SK-N-SH treated with all-trans-retinoic acid at 6 μM for 48 hours (cell line): ENCODE results near the gene JUND.

ENCODE experiments used
- ATAC-seq: fragments of 200-7000 bp; cut with Tn5 transposase; 3 replicates; pipeline ENCODE4 v1.9.1; 2020; ENCODE audit warnings: mild to moderate bottlenecking, moderate library complexity
- ARNTL ChIP-seq: fragments of 450-650 bp; formaldehyde crosslinking; IDR thresholded peaks from 2 replicates; pipeline ENCODE4 v1.5.0; 2020; ENCODE audit warnings: low read depth, mild to moderate bottlenecking, moderate library complexity, borderline replicate concordance
- BACH2 ChIP-seq: fragments of 250-450 bp; sonication (Bioruptor Pico); IDR thresholded peaks from 2 replicates; pipeline ENCODE4 v1.9.0; 2021; ENCODE audit warnings: mild to moderate bottlenecking, borderline replicate concordance
- CREB5 ChIP-seq: fragments of 250-450 bp; sonication (Bioruptor Pico); IDR thresholded peaks from 2 replicates; pipeline ENCODE4 v1.5.1; 2020; ENCODE audit warnings: low read depth, mild to moderate bottlenecking, moderate library complexity
- CSDC2 ChIP-seq: fragments of 250-450 bp; sonication (Bioruptor Pico); IDR thresholded peaks from 2 replicates; pipeline ENCODE4 v1.5.0; 2020; ENCODE audit warnings: mild to moderate bottlenecking, moderate library complexity
- CSRNP3 ChIP-seq: fragments of 250-450 bp; sonication (Bioruptor Pico); IDR thresholded peaks from 2 replicates; pipeline ENCODE4 v1.5.1; 2021; ENCODE audit warnings: mild to moderate bottlenecking, moderate library complexity
- ESRRG ChIP-seq: fragments of 250-450 bp; sonication (Bioruptor Pico); IDR thresholded peaks from 2 replicates; pipeline ENCODE4 v1.6.1; 2021; ENCODE audit warnings: mild to moderate bottlenecking
- GLIS3 ChIP-seq: fragments of 250-450 bp; sonication (Bioruptor Pico); IDR thresholded peaks from 2 replicates; pipeline ENCODE4 v1.5.0; 2020; ENCODE audit warnings: mild to moderate bottlenecking, moderate library complexity
- ISL1 ChIP-seq: fragments of 250-450 bp; sonication (Bioruptor Pico); IDR thresholded peaks from 2 replicates; pipeline ENCODE4 v2.1.2; 2022; ENCODE audit warnings: mild to moderate bottlenecking, moderate library complexity
- OSR1 ChIP-seq: fragments of 250-450 bp; sonication (Bioruptor Pico); IDR thresholded peaks from 2 replicates; pipeline ENCODE4 v1.8.0; 2022; ENCODE audit warnings: moderate library complexity, mild to moderate bottlenecking, inconsistent platforms
- PATZ1 ChIP-seq: fragments of 250-450 bp; sonication (Bioruptor Pico); IDR thresholded peaks from 2 replicates; pipeline ENCODE4 v1.8.0; 2020; ENCODE audit warnings: mild to moderate bottlenecking, moderate library complexity, borderline replicate concordance
- POU6F1 ChIP-seq: fragments of 250-450 bp; sonication (Bioruptor Pico); IDR thresholded peaks from 2 replicates; pipeline ENCODE4 v1.8.0; 2021; ENCODE audit warnings: low read depth, mild to moderate bottlenecking, moderate library complexity, borderline replicate concordance
- PPARA ChIP-seq: fragments of 250-450 bp; sonication (Bioruptor Pico); IDR thresholded peaks from 2 replicates; pipeline ENCODE4 v1.5.0; 2020; ENCODE audit warnings: mild to moderate bottlenecking, borderline replicate concordance
- RARB ChIP-seq: fragments of 250-450 bp; sonication (Bioruptor Pico); IDR thresholded peaks from 2 replicates; pipeline ENCODE4 v1.8.0; 2021; ENCODE audit warnings: mild to moderate bottlenecking, moderate library complexity
- SNAI2 ChIP-seq: fragments of 250-450 bp; sonication (Bioruptor Pico); IDR thresholded peaks from 2 replicates; pipeline ENCODE4 v1.5.0; 2020; ENCODE audit warnings: mild to moderate bottlenecking, moderate library complexity
- TCF4 ChIP-seq: fragments of 250-450 bp; sonication (Bioruptor Pico); IDR thresholded peaks from 2 replicates; pipeline ENCODE4 v1.8.0; 2021; ENCODE audit warnings: mild to moderate bottlenecking, moderate library complexity, borderline replicate concordance
- TOX ChIP-seq: fragments of 250-450 bp; sonication (Bioruptor Pico); IDR thresholded peaks from 2 replicates; pipeline ENCODE4 v1.8.0; 2021; ENCODE audit warnings: mild to moderate bottlenecking, moderate library complexity, borderline replicate concordance
- ZC3H10 ChIP-seq: fragments of 250-450 bp; sonication (Bioruptor Pico); IDR thresholded peaks from 2 replicates; pipeline ENCODE4 v1.5.1; 2021; ENCODE audit warnings: mild to moderate bottlenecking, moderate library complexity
- ZFP3 ChIP-seq: fragments of 250-450 bp; sonication (Bioruptor Pico); IDR thresholded peaks from 2 replicates; pipeline ENCODE4 v1.5.0; 2020; ENCODE audit warnings: mild to moderate bottlenecking, moderate library complexity
- ZFP30 ChIP-seq: fragments of 450-650 bp; formaldehyde crosslinking; IDR thresholded peaks from 2 replicates; pipeline ENCODE4 v1.5.0; 2022; ENCODE audit warnings: mild to moderate bottlenecking, moderate library complexity
- ZNF565 ChIP-seq: fragments of 450-650 bp; formaldehyde crosslinking; conservative IDR thresholded peaks from 2 replicates; pipeline ENCODE4 v1.5.0; 2020; ENCODE audit warnings: low read depth, mild to moderate bottlenecking, moderate library complexity
- ZNF70 ChIP-seq: fragments of 450-650 bp; formaldehyde crosslinking; IDR thresholded peaks from 2 replicates; pipeline ENCODE4 v1.5.0; 2020; ENCODE audit warnings: mild to moderate bottlenecking, moderate library complexity
- ZNF8 ChIP-seq: fragments of 450-650 bp; formaldehyde crosslinking; IDR thresholded peaks from 2 replicates; pipeline ENCODE4 v1.5.0; 2020; ENCODE audit warnings: mild to moderate bottlenecking, moderate library complexity

JUND gene

GRCh38 chr19:18264971-18265540, 16.4 kb downstream of the JUND start:
- TF ChIP-seq CSRNP3 (CRISPR knock-in tag) (no peak), TOX (CRISPR knock-in tag) (no peak), ZNF8 (CRISPR knock-in tag) (no peak), CREB5 (CRISPR knock-in tag) (no peak), ZFP3 (CRISPR knock-in tag) (no peak), PATZ1 (CRISPR knock-in tag) (no peak), ZNF70 (CRISPR knock-in tag) (no peak), BACH2 (no peak), OSR1 (CRISPR knock-in tag) (no peak), CSDC2 (CRISPR knock-in tag) (no peak), ISL1 (no peak), PPARA (CRISPR knock-in tag) (no peak), SNAI2 (no peak), RARB (no peak), GLIS3 (CRISPR knock-in tag) (no peak), ARNTL (CRISPR knock-in tag) (no peak), ZNF565 (CRISPR knock-in tag) (no peak), ESRRG (CRISPR knock-in tag) (no peak), ZFP30 (CRISPR knock-in tag) (no peak)
- no peak for ATAC-seq

GRCh38 chr19:18264137-18264854, 17.1 kb downstream of the JUND start:
- ATAC-seq, result no peak
- TF ChIP-seq SNAI2, result no peak
- TF ChIP-seq PPARA (CRISPR knock-in tag), result no peak
- no peak for TF ChIP-seq ARNTL (CRISPR knock-in tag)
- no peak for TF ChIP-seq TCF4 (CRISPR knock-in tag)
- no peak for TF ChIP-seq RARB
- TF ChIP-seq ZFP3 (CRISPR knock-in tag), result no peak
- TF ChIP-seq POU6F1 (CRISPR knock-in tag), result no peak
- TF ChIP-seq ZC3H10 (CRISPR knock-in tag), result no peak
- no peak for TF ChIP-seq ZNF70 (CRISPR knock-in tag)
- TF ChIP-seq ISL1, result no peak
- TF ChIP-seq CSDC2 (CRISPR knock-in tag), result no peak
- TF ChIP-seq GLIS3 (CRISPR knock-in tag), result no peak
- no peak for TF ChIP-seq PATZ1 (CRISPR knock-in tag)
